Stomach (tissue), 4 donors: ENCODE data around the gene TRERF1.

Source experiments
- CTCF ChIP-seq, 7 experiments: fragments of 450-650 bp in 4 of 7; fragments of 200-600 bp in 3 of 7; sonication (generic) in 3 of 7; IDR thresholded peaks; one replicate each; pipeline ENCODE4 v1.5.1; 2016 to 2019; ENCODE audit warnings: antibody characterized with exemption in 7 of 7, control low read depth in 2 of 7, mild to moderate bottlenecking in 1 of 7
- POLR2A ChIP-seq, 4 donors: fragments of 450-650 bp; IDR thresholded peaks; one replicate each; pipeline ENCODE4 v1.6.1; 2016; ENCODE audit warnings: antibody characterized with exemption in 4 of 4, control low read depth in 2 of 4, mild to moderate bottlenecking in 1 of 4, moderate library complexity in 1 of 4

- no peak for TF ChIP-seq POLR2A (IDR thresholded peaks at IDR 0.05)
- TF ChIP-seq CTCF (IDR thresholded peaks at IDR 0.05), result no peak
These were observed 50.1 kb downstream of the TRERF1 start for GRCh38 chr6:42401613-42401951.
